OCI-LY7 (cell line): ENCODE data around the gene AKAP12. TPM values are rescaled to one million over a fixed set of nuclear protein-coding genes. Genes with fewer than 3 reads are reported as not detected.

ENCODE experiments used
- BruUV-seq: library from RNA; stranded (reverse); fragments of 400-500 nt; replicated peaks from 2 replicates; lab custom pipeline; 2021; lab: Mats Ljungman, UMichigan
- CTCF ChIA-PET: fragments of 300-600 bp; sonication (Branson Sonifier 250); formaldehyde crosslinking; loops from one replicate; lab custom pipeline; 2022; ENCODE audit warnings: antibody characterized with exemption; ENCODE audit not compliant: unreplicated experiment; lab: Charles Lee
- POLR2A ChIA-PET: fragments of 300-600 bp; sonication (Branson Sonifier 250); formaldehyde crosslinking; loops from one replicate; lab custom pipeline; 2022; ENCODE audit warnings: antibody characterized with exemption; lab: Charles Lee
- DNase-seq: peaks from one replicate; pipeline ENCODE4 v3.0.0-alpha.2; 2015; ENCODE audit warnings: low spot score
- H2AFZ ChIP-seq: fragments of 200-600 bp; sonication (generic), shearing (Covaris generic); 2 replicates; pipeline ENCODE4 v1.6.1; 2014; ENCODE audit warnings: mild to moderate bottlenecking, antibody characterized with exemption, low read length, moderate library complexity
- H3K27ac ChIP-seq: fragments of 200-600 bp; sonication (generic); 2 replicates; pipeline ENCODE4 v1.5.1; 2014; ENCODE audit warnings: mixed run types, low read depth, mild to moderate bottlenecking, moderate library complexity, low read length, inconsistent platforms; ENCODE audit not compliant: poor library complexity, severe bottlenecking
- H3K36me3 ChIP-seq: fragments of 200-600 bp; sonication (generic); 2 replicates; pipeline ENCODE4 v1.6.1; 2014; ENCODE audit warnings: mild to moderate bottlenecking, antibody characterized with exemption, low read length, moderate library complexity, mixed read lengths; ENCODE audit not compliant: insufficient read depth
- H3K4me1 ChIP-seq: fragments of 200-600 bp; sonication (generic); 2 replicates; pipeline ENCODE4 v1.5.1; 2014; ENCODE audit warnings: mild to moderate bottlenecking, low read length; ENCODE audit not compliant: insufficient read depth, poor library complexity, severe bottlenecking
- H3K4me2 ChIP-seq: fragments of 200-600 bp; sonication (generic); 2 replicates; pipeline ENCODE4 v1.6.1; 2014; ENCODE audit warnings: mild to moderate bottlenecking, low read length
- H3K4me3 ChIP-seq: fragments of 200-600 bp; sonication (generic); 2 replicates; pipeline ENCODE4 v1.5.1; 2014; ENCODE audit warnings: mild to moderate bottlenecking, low read depth, low read length; ENCODE audit not compliant: poor library complexity, severe bottlenecking
- H3K79me2 ChIP-seq: fragments of 200-600 bp; sonication (generic); 2 replicates; pipeline ENCODE4 v1.6.1; 2016; ENCODE audit warnings: low read depth, mild to moderate bottlenecking, low read length, moderate library complexity, mixed read lengths; ENCODE audit not compliant: insufficient read depth
- H3K9me2 ChIP-seq: fragments of 200-600 bp; sonication (generic); 2 replicates; pipeline ENCODE4 v1.6.1; 2016; ENCODE audit warnings: mild to moderate bottlenecking, low read length, mixed read lengths; ENCODE audit not compliant: insufficient read depth
- H3K9me3 ChIP-seq: fragments of 200-600 bp; sonication (generic); 2 replicates; pipeline ENCODE4 v1.6.1; 2014; ENCODE audit warnings: mild to moderate bottlenecking, mixed run types, low read length, mixed read lengths
- H4K20me1 ChIP-seq: fragments of 200-600 bp; sonication (generic); 2 replicates; pipeline ENCODE4 v1.6.1; 2014; ENCODE audit warnings: mild to moderate bottlenecking, antibody characterized with exemption, low read length, moderate library complexity, mixed read lengths; ENCODE audit not compliant: insufficient read depth
- CTCF ChIP-seq: fragments of 200-600 bp; sonication (generic); conservative IDR thresholded peaks from 2 replicates; pipeline ENCODE4 v1.5.1; 2014; ENCODE audit warnings: mild to moderate bottlenecking, antibody characterized with exemption, low read length, moderate library complexity, mixed read lengths
- EZH2phosphoT487 ChIP-seq: fragments of 200-600 bp; sonication (generic); IDR thresholded peaks from 2 replicates; pipeline ENCODE4 v1.6.1; 2018; ENCODE audit warnings: low read depth, borderline replicate concordance, mild to moderate bottlenecking, mixed run types, antibody characterized with exemption, low read length, moderate library complexity, mixed read lengths
- intact Hi-C: fragments of 100-400 bp; cut with micrococcal nuclease; formaldehyde crosslinking; loops from one replicate; pipeline ENCODE4 v1.10.0; 2022; ENCODE audit not compliant: unreplicated experiment
- total RNA-seq, 2 experiments: library from RNA; depleted of rRNA in 1 of 2; stranded (reverse); fragments of >200 nt in 1 of 2; shearing (Covaris generic) in 1 of 2; gene quantifications; 2 replicates each; pipeline ENCODE4 v1.2.3, GENCODE V29; 2014 to 2022

Gene AKAP12
- total RNA-seq, 2 experiments from 2014 or later = 0.23 TPM; not detected in 1

GRCh38 chr6:151276112-151276740, 36.5 kb downstream of the AKAP12 start:
- Histone ChIP-seq H3K9me3 (no peaks in the 10 kb centered on the region), H2AFZ (no peak overlapping the region), H3K79me2 (no peaks in the 10 kb centered on the region), H3K4me2 (no peak overlapping the region), H3K36me3 (no peaks in the 10 kb centered on the region), H3K27ac (no peak overlapping the region), H3K9me2 (no peaks in the 10 kb centered on the region), H3K4me3 (no peak overlapping the region), H3K4me1 (no peaks in the 10 kb centered on the region), H4K20me1 (no peaks in the 10 kb centered on the region)
- intact Hi-C loops = no loop called here
- no TSS peak for BruUV-seq
- POLR2A ChIA-PET = interaction anchor here (0.6 kb wide), 1 partner anchor 31 kb away, joined by 5 read pairs; no protein-coding TSS in a partner anchor
- DNase-seq = no peak
- TF ChIP-seq EZH2phosphoT487 (no peak), CTCF (no peak)
- CTCF ChIA-PET = no interaction called here

GRCh38 chr6:151279891-151280290, 40.1 kb downstream of the AKAP12 start:
- TF ChIP-seq EZH2phosphoT487 = no peak
- no peak for TF ChIP-seq CTCF
- CTCF ChIA-PET = no interaction called here
- BruUV-seq = no TSS peak
- Histone ChIP-seq H3K4me3 (no peak overlapping the region), H3K4me1 (no peaks in the 10 kb centered on the region), H3K9me2 (no peaks in the 10 kb centered on the region), H3K36me3 (no peaks in the 10 kb centered on the region), H3K4me2 (no peak overlapping the region), H4K20me1 (no peaks in the 10 kb centered on the region), H3K9me3 (no peaks in the 10 kb centered on the region), H2AFZ (no peak overlapping the region), H3K79me2 (no peaks in the 10 kb centered on the region), H3K27ac (no peak overlapping the region)
- POLR2A ChIA-PET = interaction anchor here (0.7 kb wide), 2 partner anchors 198 to 1617 kb away, joined by 3 to 6 read pairs; no protein-coding TSS in a partner anchor
- no peak for DNase-seq
- intact Hi-C loops = no loop called here

GRCh38 chr6:151280859-151281258, 41.1 kb downstream of the AKAP12 start:
- intact Hi-C loops = no loop called here

More at GRCh38 chr6:151280859-151281258, 41.1 kb downstream of the AKAP12 start:
- DNase-seq = no peak
- TF ChIP-seq CTCF (no peak), EZH2phosphoT487 (no peak)
- Histone ChIP-seq H3K9me2 (no peaks in the 10 kb centered on the region), H3K36me3 (no peaks in the 10 kb centered on the region), H3K4me2 (no peak overlapping the region), H3K9me3 (no peaks in the 10 kb centered on the region), H2AFZ (no peak overlapping the region), H3K27ac (no peak overlapping the region), H4K20me1 (no peaks in the 10 kb centered on the region), H3K4me1 (no peaks in the 10 kb centered on the region), H3K4me3 (no peak overlapping the region), H3K79me2 (no peaks in the 10 kb centered on the region)
- ChIA-PET CTCF (no interaction called here), POLR2A (interaction anchor here (0.7 kb wide), 1 partner anchor 14 kb away, joined by 3 read pairs; no protein-coding TSS in a partner anchor)
- BruUV-seq = no TSS peak
